Activated CD4-positive, alpha-beta memory T cell treated with anti-CD3 and anti-CD28 coated beads for 36 hours (primary cell): ENCODE data around the gene SNRK. TPM values are rescaled to one million over a fixed set of nuclear protein-coding genes. Genes with fewer than 3 reads are reported as not detected.

Experiments used
- CTCF ChIA-PET: fragments of 350-600 bp; sonication (Branson Sonifier 250); formaldehyde crosslinking; loops from one replicate; lab custom pipeline; 2021; ENCODE audit warnings: antibody characterized with exemption, inconsistent platforms; lab: Charles Lee
- POLR2A ChIA-PET: fragments of 350-600 bp; sonication (Branson Sonifier 250); formaldehyde crosslinking; loops from one replicate; lab custom pipeline; 2021; ENCODE audit warnings: antibody characterized with exemption; lab: Charles Lee
- DNase-seq: peaks from one replicate; pipeline ENCODE4 v3.0.0-alpha.2; 2020
- H3K27ac Mint-ChIP-seq: one replicate; pipeline ENCODE4 v1.8.0; 2021; ENCODE audit warnings: mixed read lengths
- H3K27me3 Mint-ChIP-seq: one replicate; pipeline ENCODE4 v1.8.0; 2021; ENCODE audit warnings: mixed read lengths
- H3K36me3 Mint-ChIP-seq: one replicate; pipeline ENCODE4 v1.8.0; 2021; ENCODE audit warnings: mixed read lengths
- H3K4me1 Mint-ChIP-seq: one replicate; pipeline ENCODE4 v1.8.0; 2021; ENCODE audit warnings: low read depth, mixed read lengths
- H3K4me3 Mint-ChIP-seq: one replicate; pipeline ENCODE4 v1.8.0; 2021; ENCODE audit warnings: mild to moderate bottlenecking, mixed read lengths
- H3K9me3 Mint-ChIP-seq: one replicate; pipeline ENCODE4 v1.8.0; 2021; ENCODE audit warnings: mixed read lengths
- intact Hi-C: fragments of 100-400 bp; cut with micrococcal nuclease; formaldehyde crosslinking; loops from one replicate; pipeline ENCODE4 v1.15.1; 2023
- total RNA-seq, 2 experiments: library from RNA; stranded (reverse); gene quantifications; one replicate each; pipeline ENCODE4 v1.2.3, GENCODE V29; 2021

The SNRK gene
- total RNA-seq = 10 to 100 TPM; 23.9 to 24.4 TPM

GRCh38 chr3:43286115-43286840, at the start of gene SNRK:
TSS of gene SNRK (plus strand) at chr3:43286540. CDS start at chr3:43303204, 16,664 bp downstream.
- CTCF ChIA-PET = interaction anchor here (0.8 to 3.2 kb wide), 9 partner anchors 9 to 325 kb away, joined by 3 to 16 read pairs (median 5); no protein-coding TSS in a partner anchor
- Mint-ChIP-seq H3K27me3 (no peaks in the 10 kb centered on the region), H3K9me3 (no peaks in the 10 kb centered on the region), H3K36me3 (peaks cover 12% of the 10 kb centered on the region), H3K4me1 (peaks cover 38% of the 10 kb centered on the region), H3K4me3 (peak within 1 kb of the TSS; percentile 94), H3K27ac (peak within 1 kb of the TSS; percentile 95)
- DNase-seq = peak; percentile 93
- POLR2A ChIA-PET = interaction anchor here (0.8 to 1.5 kb wide), 4 partner anchors 10 to 103 kb away, joined by 4 to 11 read pairs (median 5); no protein-coding TSS in a partner anchor
- intact Hi-C loops = loop anchor here (1.0 to 10.0 kb wide), 8 partner anchors 64 to 1051 kb away; partner anchors contain the start of genes ABHD5, ANO10, POMGNT2 and TCAIM

GRCh38 chr3:43238801-43239200, 47.5 kb upstream of the SNRK start:
- Mint-ChIP-seq H3K27ac (no peak overlapping the region), H3K4me1 (peaks cover 18% of the 10 kb centered on the region), H3K4me3 (no peak overlapping the region), H3K27me3 (peaks cover 7% of the 10 kb centered on the region), H3K36me3 (no peaks in the 10 kb centered on the region), H3K9me3 (no peaks in the 10 kb centered on the region)
- ChIA-PET CTCF (interaction anchor here (1.4 kb wide), 1 partner anchor 264 kb away, joined by 4 read pairs; no protein-coding TSS in a partner anchor), POLR2A (interaction anchor here (0.9 kb wide), 1 partner anchor 76 kb away, joined by 4 read pairs; no protein-coding TSS in a partner anchor)
- no peak for DNase-seq
- intact Hi-C loops = no loop called here

- ChIA-PET POLR2A (no interaction called here), CTCF (interaction anchor here (1.0 to 1.4 kb wide), 2 partner anchors 17 to 263 kb away, joined by 4 read pairs; no protein-coding TSS in a partner anchor)
- H3K9me3 Mint-ChIP-seq = no peaks in the 10 kb centered on the region
- H3K4me1 Mint-ChIP-seq = peaks cover 23% of the 10 kb centered on the region
- H3K27ac Mint-ChIP-seq = no peak overlapping the region
- peaks cover 7% of the 10 kb centered on the region for H3K27me3 Mint-ChIP-seq
- H3K36me3 Mint-ChIP-seq = no peaks in the 10 kb centered on the region
- intact Hi-C loops = no loop called here
- H3K4me3 Mint-ChIP-seq = no peak overlapping the region
- DNase-seq = no peak
These were observed 46.6 kb upstream of the SNRK start for GRCh38 chr3:43239755-43240154.

GRCh38 chr3:43243590-43244587, 42.5 kb upstream of the SNRK start:
- Mint-ChIP-seq H3K4me1 (peaks cover 35% of the 10 kb centered on the region), H3K9me3 (no peaks in the 10 kb centered on the region), H3K27me3 (no peaks in the 10 kb centered on the region), H3K4me3 (no peak overlapping the region), H3K36me3 (no peaks in the 10 kb centered on the region), H3K27ac (peak overlapping the region; percentile 0)
- intact Hi-C loops = loop anchor here (2.0 kb wide), 1 partner anchor 47 kb away; no protein-coding TSS in a partner anchor
- DNase-seq = peak; percentile 39
- POLR2A ChIA-PET = interaction anchor here (0.9 to 1.9 kb wide), 2 partner anchors 10 to 273 kb away, joined by 3 to 6 read pairs; no protein-coding TSS in a partner anchor
- CTCF ChIA-PET = interaction anchor here (1.1 to 1.2 kb wide), 2 partner anchors 17 to 21 kb away, joined by 3 read pairs; no protein-coding TSS in a partner anchor

- no peaks in the 10 kb centered on the region for H3K9me3 Mint-ChIP-seq
- no peak overlapping the region for H3K27ac Mint-ChIP-seq
- POLR2A ChIA-PET = interaction anchor here (0.9 to 1.9 kb wide), 2 partner anchors 11 to 272 kb away, joined by 3 to 6 read pairs; no protein-coding TSS in a partner anchor
- DNase-seq = no peak
- no peak overlapping the region for H3K4me3 Mint-ChIP-seq
- H3K4me1 Mint-ChIP-seq = peaks cover 35% of the 10 kb centered on the region
- CTCF ChIA-PET = interaction anchor here (1.1 kb wide), 1 partner anchor 21 kb away, joined by 3 read pairs; no protein-coding TSS in a partner anchor
- no peaks in the 10 kb centered on the region for H3K27me3 Mint-ChIP-seq
- H3K36me3 Mint-ChIP-seq = no peaks in the 10 kb centered on the region
- intact Hi-C loops = no loop called here
These were observed 41.6 kb upstream of the SNRK start for GRCh38 chr3:43244694-43245093.

- Mint-ChIP-seq H3K27me3 (no peaks in the 10 kb centered on the region), H3K4me1 (peaks cover 35% of the 10 kb centered on the region), H3K4me3 (no peak overlapping the region), H3K9me3 (no peaks in the 10 kb centered on the region), H3K27ac (no peak overlapping the region), H3K36me3 (no peaks in the 10 kb centered on the region)
- ChIA-PET POLR2A (no interaction called here), CTCF (no interaction called here)
- intact Hi-C loops = no loop called here
- DNase-seq = no peak
These were observed 39.4 kb upstream of the SNRK start for GRCh38 chr3:43246976-43247375.

- no peak overlapping the region for H3K4me3 Mint-ChIP-seq
- no peaks in the 10 kb centered on the region for H3K9me3 Mint-ChIP-seq
- POLR2A ChIA-PET = no interaction called here
- no peak overlapping the region for H3K27ac Mint-ChIP-seq
- H3K4me1 Mint-ChIP-seq = peaks cover 35% of the 10 kb centered on the region
- intact Hi-C loops = no loop called here
- CTCF ChIA-PET = no interaction called here
- no peaks in the 10 kb centered on the region for H3K36me3 Mint-ChIP-seq
- no peaks in the 10 kb centered on the region for H3K27me3 Mint-ChIP-seq
- DNase-seq = no peak
These were observed 38.7 kb upstream of the SNRK start for GRCh38 chr3:43247561-43248184.

DNA sequence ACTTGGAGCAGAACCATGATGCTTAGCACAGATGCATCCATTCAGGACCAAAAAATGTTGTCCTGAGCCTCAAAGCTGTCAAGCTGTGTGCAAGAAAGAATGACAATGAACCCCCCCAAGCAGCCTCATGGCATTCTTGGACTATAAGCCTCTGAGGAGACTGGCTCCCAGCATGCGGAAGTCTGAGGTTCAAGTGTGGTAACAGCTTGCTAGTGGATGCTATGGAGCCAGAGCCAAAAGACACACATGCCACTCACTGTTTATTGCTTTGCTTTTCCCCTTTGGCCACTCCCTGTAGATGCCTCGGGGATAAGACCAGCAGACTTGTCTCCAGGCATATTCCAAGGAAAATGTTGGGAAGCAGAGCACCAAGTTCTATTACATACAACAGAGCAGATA, 38.2 kb upstream of the SNRK start:
- Mint-ChIP-seq H3K9me3 (no peaks in the 10 kb centered on the region), H3K27me3 (no peaks in the 10 kb centered on the region), H3K36me3 (no peaks in the 10 kb centered on the region), H3K4me3 (no peak overlapping the region), H3K4me1 (peaks cover 32% of the 10 kb centered on the region), H3K27ac (no peak overlapping the region)
- ChIA-PET CTCF (no interaction called here), POLR2A (no interaction called here)
- intact Hi-C loops = no loop called here
- no peak for DNase-seq

- Mint-ChIP-seq H3K4me1 (peaks cover 25% of the 10 kb centered on the region), H3K4me3 (no peak overlapping the region), H3K36me3 (no peaks in the 10 kb centered on the region), H3K27me3 (no peaks in the 10 kb centered on the region), H3K9me3 (no peaks in the 10 kb centered on the region), H3K27ac (no peak overlapping the region)
- CTCF ChIA-PET = no interaction called here
- DNase-seq = no peak
- POLR2A ChIA-PET = no interaction called here
- intact Hi-C loops = no loop called here
These were observed 37.4 kb upstream of the SNRK start for GRCh38 chr3:43248973-43249372.

DNA sequence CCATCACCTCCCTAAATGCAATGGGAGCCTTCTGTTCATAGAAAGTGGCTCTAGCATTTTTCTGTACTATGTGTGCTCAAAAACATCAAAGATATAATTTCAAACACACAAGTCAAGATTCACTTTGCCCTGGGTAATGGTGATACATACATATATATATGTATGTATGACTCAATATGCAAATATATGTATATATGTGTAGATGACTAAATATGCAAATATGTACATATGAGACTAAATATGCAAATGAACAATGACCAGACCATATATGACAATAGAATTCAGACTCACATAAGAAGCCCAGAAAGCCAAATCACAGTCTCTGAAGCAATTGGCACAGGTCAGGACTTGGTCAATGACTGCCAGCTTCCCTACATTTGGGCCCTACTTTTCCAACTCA, 36.9 kb upstream of the SNRK start:
- H3K36me3 Mint-ChIP-seq = no peaks in the 10 kb centered on the region
- POLR2A ChIA-PET = no interaction called here
- H3K4me1 Mint-ChIP-seq = peaks cover 22% of the 10 kb centered on the region
- CTCF ChIA-PET = no interaction called here
- no peaks in the 10 kb centered on the region for H3K9me3 Mint-ChIP-seq
- no peak overlapping the region for H3K4me3 Mint-ChIP-seq
- H3K27ac Mint-ChIP-seq = no peak overlapping the region
- intact Hi-C loops = no loop called here
- no peak for DNase-seq
- H3K27me3 Mint-ChIP-seq = no peaks in the 10 kb centered on the region

GRCh38 chr3:43253294-43253693, 33.0 kb upstream of the SNRK start:
- Mint-ChIP-seq H3K27ac (no peak overlapping the region), H3K4me3 (no peak overlapping the region), H3K9me3 (no peaks in the 10 kb centered on the region), H3K4me1 (peaks cover 13% of the 10 kb centered on the region), H3K36me3 (no peaks in the 10 kb centered on the region), H3K27me3 (no peaks in the 10 kb centered on the region)
- POLR2A ChIA-PET = no interaction called here
- no peak for DNase-seq
- intact Hi-C loops = no loop called here
- CTCF ChIA-PET = no interaction called here
